ENCODE measurements around the gene TYW1B.
"Not testable (repeated sequence)": the region's sequence is repeated elsewhere in the genome, so short reads cannot be mapped to it uniquely, and the experiment has no call there.

The TYW1B gene

DNA sequence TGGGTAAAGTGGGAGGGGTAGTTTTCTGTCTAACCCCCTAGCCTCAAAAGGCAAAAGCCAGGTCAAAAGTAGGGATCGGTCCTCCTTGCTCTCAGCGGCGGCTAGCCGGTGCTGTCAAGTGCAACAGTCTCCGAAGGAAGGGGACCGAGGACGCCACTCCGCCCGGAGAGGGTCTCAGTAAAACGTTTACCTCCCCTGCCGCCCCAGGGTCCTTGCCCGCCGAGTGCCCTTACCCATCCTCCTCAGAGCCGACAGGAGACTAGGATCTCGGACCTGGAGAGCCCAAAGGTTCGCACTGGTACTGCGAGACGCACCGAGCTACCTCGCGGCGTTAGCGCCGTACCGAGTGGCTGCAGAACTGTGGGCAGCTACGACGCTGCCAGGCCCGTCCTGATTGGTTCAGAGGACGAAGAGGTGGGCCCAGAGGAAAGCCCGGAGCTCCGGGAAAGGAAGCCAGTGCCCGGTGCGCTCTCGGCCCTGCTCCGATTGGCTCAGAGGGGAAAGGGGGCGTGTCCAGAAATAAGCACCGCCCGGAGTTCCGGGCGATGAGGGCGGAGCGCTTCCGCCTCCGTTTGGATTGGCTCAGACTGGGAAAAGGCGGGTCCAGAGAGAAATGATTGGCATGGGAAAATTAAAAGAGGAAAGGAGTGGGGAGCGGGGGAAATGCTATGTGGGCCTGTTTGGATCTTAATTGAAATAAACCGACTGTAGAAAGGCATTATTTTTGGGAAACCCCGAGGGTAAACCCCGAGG lies at the start of gene TYW1B:
Gene TYW1B (minus strand): TSS at position 362 of the 753 bp plus-strand sequence. CDS start 125 bp downstream, at position 237.
- peak; percentile 99 for DNase-seq

- DNase-seq, result not testable (repeated sequence)
These were observed 39.6 kb upstream of the TYW1B start for GRCh38 chr7:72867591-72867990.

DNA sequence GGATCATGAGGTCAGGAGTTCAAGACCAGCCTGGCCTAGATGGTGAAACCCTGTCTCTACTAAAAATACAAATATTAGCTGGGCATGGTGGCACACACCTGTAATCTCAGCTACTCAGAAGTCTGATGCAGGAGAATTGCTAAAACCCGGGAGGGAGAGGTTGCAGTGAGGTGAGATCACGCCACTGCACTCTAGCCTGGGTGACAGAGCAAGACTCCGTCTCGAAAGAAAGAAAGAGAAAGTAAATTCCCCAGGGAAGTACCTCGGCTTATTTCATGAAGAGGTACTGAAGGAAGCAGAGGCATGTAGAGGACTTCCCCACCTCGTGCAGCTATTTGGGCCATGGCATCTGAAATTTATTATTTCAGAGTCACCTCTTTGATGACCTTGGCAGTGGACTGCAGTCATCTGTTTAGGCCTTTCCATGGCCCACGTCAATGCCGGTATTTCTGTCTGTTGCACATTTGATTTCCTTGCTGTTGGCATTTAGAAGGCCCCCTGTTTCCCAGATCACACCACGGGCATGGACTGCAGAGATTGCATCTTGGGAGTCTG lies 30.9 kb upstream of the TYW1B start:
- DNase-seq, result not testable (repeated sequence)

- not testable (repeated sequence) for DNase-seq
These were observed 29.9 kb upstream of the TYW1B start for GRCh38 chr7:72857925-72858324.

DNA sequence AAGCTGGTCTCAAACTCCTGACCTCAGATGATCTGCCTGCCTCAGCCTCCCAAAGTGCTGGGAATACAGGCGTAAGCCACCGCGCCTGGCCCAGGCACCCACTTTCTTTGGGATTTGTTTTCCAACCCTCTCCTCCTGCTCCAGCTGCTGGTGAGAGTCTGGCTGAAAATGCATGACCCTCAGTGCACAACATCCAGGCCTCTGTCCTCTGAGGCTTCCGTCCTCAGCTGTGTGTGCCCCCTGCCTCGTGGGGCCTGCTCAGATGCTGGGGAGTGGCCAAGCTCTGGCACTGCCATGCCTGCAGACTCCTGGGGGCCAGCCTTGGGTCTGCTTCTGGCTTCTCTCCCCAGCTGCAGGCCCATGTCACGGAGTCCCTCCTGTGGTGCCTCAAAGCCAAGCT lies 27.3 kb upstream of the TYW1B start:
- DNase-seq, result not testable (repeated sequence)

DNA sequence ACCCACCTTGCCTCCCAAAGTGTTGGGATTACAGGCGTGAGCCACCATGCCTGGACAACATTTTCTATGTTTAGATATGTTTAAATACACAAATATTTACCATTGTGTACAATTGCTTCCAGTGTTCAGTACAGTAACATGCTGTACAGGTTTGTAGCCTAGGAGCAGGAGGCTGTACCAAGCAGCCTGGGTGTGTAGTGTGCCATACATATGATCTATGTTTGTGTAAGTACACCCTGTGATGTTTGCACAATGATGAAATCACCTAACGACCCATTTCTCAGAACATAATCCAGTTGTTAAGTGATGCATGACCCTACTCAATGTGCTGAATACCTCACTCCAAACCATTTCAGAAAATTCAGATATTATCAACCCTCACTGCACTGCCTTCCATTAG lies 24.9 kb upstream of the TYW1B start:
- DNase-seq, result not testable (repeated sequence)

- DNase-seq, result not testable (repeated sequence)
These were observed 22.7 kb upstream of the TYW1B start for GRCh38 chr7:72850746-72851145.

- not testable (repeated sequence) for DNase-seq
These were observed 16.1 kb upstream of the TYW1B start for GRCh38 chr7:72844146-72844545.

GRCh38 chr7:72843166-72843565 lies 15.2 kb upstream of the TYW1B start:
- DNase-seq, result not testable (repeated sequence)

DNA sequence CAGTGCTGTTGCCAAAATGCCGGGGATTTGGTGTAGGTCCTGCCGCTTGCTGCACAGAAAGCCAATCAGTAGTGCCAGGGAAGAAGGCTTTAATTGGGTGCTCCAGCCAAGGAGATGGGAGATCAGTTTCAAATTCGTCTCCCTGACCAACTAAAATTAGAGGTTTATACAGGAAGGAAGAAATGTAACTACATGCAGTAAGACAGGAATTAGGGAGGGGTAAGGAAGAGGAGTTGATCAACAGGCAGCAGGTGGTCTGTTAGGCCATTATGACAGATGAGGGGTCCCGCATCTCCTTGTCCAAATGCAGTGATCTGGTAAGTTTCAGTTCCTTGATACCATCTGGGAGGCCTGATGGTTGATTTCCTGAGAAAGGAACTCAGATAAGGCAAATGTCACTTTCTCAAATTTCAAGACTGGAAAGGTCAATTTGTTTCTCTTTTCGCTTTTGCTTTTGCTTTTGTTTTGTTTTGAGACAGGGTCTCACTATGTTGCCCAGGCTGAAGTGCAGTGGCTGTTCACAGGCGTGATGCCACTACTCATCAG lies 13.0 kb upstream of the TYW1B start:
- not testable (repeated sequence) for DNase-seq

GRCh38 chr7:72838315-72838714 lies 10.3 kb upstream of the TYW1B start:
- not testable (repeated sequence) for DNase-seq

- DNase-seq, result not testable (repeated sequence)
These were observed 9.3 kb upstream of the TYW1B start for GRCh38 chr7:72837291-72837690.

DNA sequence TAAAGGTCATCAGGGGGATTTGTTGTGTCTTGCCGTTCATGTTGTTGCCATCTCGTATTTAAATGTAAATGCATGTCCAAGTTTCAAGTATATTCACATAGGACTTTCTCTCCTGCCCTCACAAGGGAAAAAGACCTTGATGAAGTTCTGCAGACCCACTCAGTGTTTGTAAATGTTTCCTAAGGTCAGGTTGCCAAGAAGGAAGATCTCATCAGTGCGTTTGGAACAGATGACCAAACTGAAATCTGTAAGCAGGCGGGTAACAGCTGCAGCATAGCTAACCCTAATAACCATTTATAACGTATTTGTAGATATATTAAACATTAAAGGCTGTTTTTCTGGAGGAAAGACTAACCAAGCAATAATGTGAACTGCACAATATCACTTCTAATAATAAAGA lies 2.6 kb upstream of the TYW1B start:
- not testable (repeated sequence) for DNase-seq

GRCh38 chr7:72829687-72830354 lies 1.8 kb upstream of the TYW1B start:
- DNase-seq, result peak; percentile 61

GRCh38 chr7:72829291-72829686 lies 1.3 kb upstream of the TYW1B start:
- DNase-seq, result peak; percentile 99

GRCh38 chr7:72823765-72824732 lies 4.0 kb downstream of the TYW1B start:
- peak; percentile 15 for DNase-seq

GRCh38 chr7:72822497-72822896 lies 5.5 kb downstream of the TYW1B start:
- DNase-seq, result not testable (repeated sequence)

- not testable (repeated sequence) for DNase-seq
These were observed 9.2 kb downstream of the TYW1B start for GRCh38 chr7:72818663-72819361.

- DNase-seq, result not testable (repeated sequence)
These were observed 10.3 kb downstream of the TYW1B start for GRCh38 chr7:72817661-72818060.

DNA sequence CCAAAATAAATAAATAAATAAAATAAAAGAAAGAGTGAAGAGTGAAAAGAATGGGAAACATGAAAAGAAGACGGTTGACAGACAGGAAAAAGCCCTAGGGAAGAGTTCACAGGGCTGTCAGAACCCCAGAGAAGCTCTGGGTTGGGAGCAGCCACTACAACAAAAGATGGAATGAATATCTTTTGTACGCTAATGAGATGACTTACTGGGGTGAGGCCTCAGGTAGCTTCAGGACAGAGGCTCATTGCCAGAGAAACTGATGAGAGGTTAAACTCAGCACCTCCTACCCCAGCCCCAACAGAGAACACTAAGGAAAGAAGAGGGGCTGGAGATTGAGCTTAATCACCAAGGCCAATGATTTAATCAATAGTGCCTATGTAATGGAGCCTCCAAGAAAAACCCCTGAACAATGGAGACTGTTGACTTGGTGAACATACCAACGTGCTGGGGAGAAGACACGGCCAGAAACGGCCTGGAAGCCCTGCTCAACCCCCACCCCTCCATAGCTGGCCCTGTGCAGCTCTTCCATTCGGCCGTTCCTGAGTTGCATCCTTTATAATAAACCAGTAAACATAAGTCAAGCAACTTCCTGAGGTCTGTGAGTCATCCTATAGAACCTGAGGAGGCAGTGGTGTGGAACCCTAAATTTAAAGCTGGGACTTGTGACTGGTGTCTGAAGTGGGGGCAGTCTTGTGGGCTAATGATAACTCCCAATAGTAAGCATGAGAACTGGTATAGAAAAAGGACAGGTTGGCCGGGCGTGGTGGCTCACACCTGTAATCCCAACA lies 11.4 kb downstream of the TYW1B start:
- DNase-seq, result not testable (repeated sequence)

DNA sequence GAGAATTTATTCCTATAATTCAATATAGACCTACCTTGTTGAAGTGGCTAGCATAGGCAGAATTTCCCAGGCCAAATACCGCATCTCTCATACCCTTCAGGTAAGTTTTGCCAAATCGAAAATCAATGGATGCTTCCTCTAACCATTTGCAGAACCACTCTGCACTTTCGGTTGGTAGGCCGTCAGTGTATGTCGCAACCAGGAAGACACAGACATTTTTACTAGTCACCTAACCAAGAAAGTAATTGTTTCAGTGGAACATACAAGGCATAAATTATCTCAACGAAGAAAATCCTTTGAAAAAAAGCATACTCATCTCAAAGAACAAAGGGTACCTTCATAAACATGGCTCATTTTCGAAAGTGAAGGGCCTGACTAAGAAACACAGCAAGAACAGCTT lies 17.6 kb downstream of the TYW1B start:
- not testable (repeated sequence) for DNase-seq
